GM23338 (cell line): ENCODE results near the gene EXOC3L1. TPM values are rescaled to one million over a fixed set of nuclear protein-coding genes. Genes with fewer than 3 reads are reported as not detected.
A peak's percentile ranks its signal among the peaks of the same experiment; 100 is the strongest.

Experiments used
- ATAC-seq: fragments of 200-7000 bp; cut with Tn5 transposase; 3 replicates; pipeline ENCODE4 v1.9.1; 2020
- DNase-seq: peaks from one replicate; pipeline ENCODE4 v3.0.0-alpha.2; 2015; ENCODE audit warnings: low spot score
- H2AFZ ChIP-seq: fragments of 200-600 bp; sonication (generic); 2 replicates; pipeline ENCODE4 v1.8.0; 2016; ENCODE audit warnings: antibody characterized with exemption, mild to moderate bottlenecking, moderate library complexity
- H3F3A ChIP-seq: fragments of 200-600 bp; sonication (generic); replicated peaks from 2 replicates; pipeline ENCODE4 v1.8.0; 2017; ENCODE audit warnings: antibody characterized with exemption, mixed run types, low read depth
- H3K27ac ChIP-seq: fragments of 200-600 bp; sonication (generic); 2 replicates; pipeline ENCODE4 v1.6.1; 2016; ENCODE audit warnings: low read depth
- H3K27me3 ChIP-seq: fragments of 200-600 bp; sonication (generic); 2 replicates; pipeline ENCODE4 v1.8.0; 2016; ENCODE audit warnings: mild to moderate bottlenecking, mixed run types, moderate library complexity; ENCODE audit not compliant: insufficient read depth
- H3K36me3 ChIP-seq: fragments of 200-600 bp; sonication (generic); 2 replicates; pipeline ENCODE4 v1.8.0; 2016; ENCODE audit warnings: mild to moderate bottlenecking; ENCODE audit not compliant: insufficient read depth
- H3K4me1 ChIP-seq: fragments of 200-600 bp; sonication (generic); 2 replicates; pipeline ENCODE4 v1.8.0; 2016; ENCODE audit warnings: mild to moderate bottlenecking, moderate library complexity; ENCODE audit not compliant: insufficient read depth
- H3K4me2 ChIP-seq: fragments of 200-600 bp; sonication (generic); 2 replicates; pipeline ENCODE4 v1.7.1; 2017; ENCODE audit warnings: mixed run types
- H3K4me3 ChIP-seq: fragments of 200-600 bp; sonication (generic); 2 replicates; pipeline ENCODE4 v1.6.1; 2016; ENCODE audit warnings: mixed run types
- H3K79me2 ChIP-seq: fragments of 200-600 bp; sonication (generic); replicated peaks from 2 replicates; pipeline ENCODE4 v1.8.0; 2017; ENCODE audit warnings: mild to moderate bottlenecking; ENCODE audit not compliant: insufficient read depth
- H3K9me2 ChIP-seq: fragments of 200-600 bp; sonication (generic); 2 replicates; pipeline ENCODE4 v1.8.0; 2017; ENCODE audit not compliant: insufficient read depth
- H4K20me1 ChIP-seq: fragments of 200-600 bp; sonication (generic); replicated peaks from 2 replicates; pipeline ENCODE4 v1.8.0; 2017; ENCODE audit warnings: mild to moderate bottlenecking; ENCODE audit not compliant: insufficient read depth
- H3K27ac Mint-ChIP-seq: 2 replicates; pipeline ENCODE4 v1.8.0; 2020; ENCODE audit warnings: inconsistent platforms, mild to moderate bottlenecking, moderate library complexity, mixed read lengths
- H3K27me3 Mint-ChIP-seq: 3 replicates; pipeline ENCODE4 v1.8.0; 2022; ENCODE audit warnings: low read depth, mild to moderate bottlenecking, moderate library complexity, mixed read lengths, inconsistent platforms; ENCODE audit not compliant: insufficient read depth, poor library complexity
- H3K36me3 Mint-ChIP-seq: 3 replicates; pipeline ENCODE4 v1.8.0; 2021; ENCODE audit warnings: low read depth, mild to moderate bottlenecking, inconsistent platforms, moderate library complexity, mixed read lengths
- H3K4me1 Mint-ChIP-seq: 3 replicates; pipeline ENCODE4 v1.8.0; 2020; ENCODE audit warnings: mild to moderate bottlenecking, inconsistent platforms, mixed read lengths
- H3K4me3 Mint-ChIP-seq: 3 replicates; pipeline ENCODE4 v1.8.0; 2021; ENCODE audit warnings: moderate library complexity, mild to moderate bottlenecking, inconsistent platforms, mixed read lengths
- H3K9me3 Mint-ChIP-seq: 3 replicates; pipeline ENCODE4 v1.8.0; 2020; ENCODE audit warnings: moderate library complexity, mild to moderate bottlenecking, inconsistent platforms, mixed read lengths
- CREB1 ChIP-seq: fragments of 250-450 bp; sonication (Bioruptor Pico); IDR thresholded peaks from 2 replicates; pipeline ENCODE4 v1.5.0; 2020; ENCODE audit warnings: low read depth, mild to moderate bottlenecking, moderate library complexity
- EZH2 ChIP-seq: fragments of 200-600 bp; sonication (generic); IDR thresholded peaks from one replicate; pipeline ENCODE4 v1.8.0; 2017; ENCODE audit warnings: antibody characterized with exemption, mild to moderate bottlenecking, low read depth; ENCODE audit not compliant: unreplicated experiment
- JUNB ChIP-seq: IDR thresholded peaks from one replicate; pipeline ENCODE4 v1.6.1; 2016; ENCODE audit warnings: antibody characterized with exemption; ENCODE audit not compliant: unreplicated experiment
- POLR2AphosphoS5 ChIP-seq: IDR thresholded peaks from 2 replicates; pipeline ENCODE4 v1.6.1; 2016; ENCODE audit warnings: antibody characterized with exemption, low read depth
- polyA plus RNA-seq: library from polyadenylated mRNA; unstranded; fragments of >200 nt; fragmentation: Nextera tagmentation; extraction: Ambion mirVana; gene quantifications from 2 replicates; pipeline ENCODE4 v1.2.1, GENCODE V29; 2016
- total RNA-seq: library from RNA; depleted of rRNA; stranded (reverse); fragments of >200 nt; shearing (Covaris generic); gene quantifications from 2 replicates; pipeline ENCODE4 v1.2.3, GENCODE V29; 2014
- TF ChIP-seq, protein P1 (sequence below): IDR thresholded peaks from one replicate; pipeline ENCODE4 v1.6.1; 2018; ENCODE audit warnings: antibody characterized with exemption; ENCODE audit not compliant: unreplicated experiment
- TF ChIP-seq, protein P2 (sequence below), 2 experiments: fragments of 200-600 bp in 1 of 2; sonication (generic) in 1 of 2; conservative IDR thresholded peaks; 2 replicates each; pipeline versions ENCODE4 v1.5.1 to v1.6.1; 2016 to 2017; ENCODE audit warnings: antibody characterized with exemption in 2 of 2, low read depth in 2 of 2, mild to moderate bottlenecking in 2 of 2, moderate library complexity in 1 of 2

The EXOC3L1 gene
- total and polyA plus RNA-seq, 2 experiments from 2014 or later: 1.1 to 2.3 TPM

DNA sequence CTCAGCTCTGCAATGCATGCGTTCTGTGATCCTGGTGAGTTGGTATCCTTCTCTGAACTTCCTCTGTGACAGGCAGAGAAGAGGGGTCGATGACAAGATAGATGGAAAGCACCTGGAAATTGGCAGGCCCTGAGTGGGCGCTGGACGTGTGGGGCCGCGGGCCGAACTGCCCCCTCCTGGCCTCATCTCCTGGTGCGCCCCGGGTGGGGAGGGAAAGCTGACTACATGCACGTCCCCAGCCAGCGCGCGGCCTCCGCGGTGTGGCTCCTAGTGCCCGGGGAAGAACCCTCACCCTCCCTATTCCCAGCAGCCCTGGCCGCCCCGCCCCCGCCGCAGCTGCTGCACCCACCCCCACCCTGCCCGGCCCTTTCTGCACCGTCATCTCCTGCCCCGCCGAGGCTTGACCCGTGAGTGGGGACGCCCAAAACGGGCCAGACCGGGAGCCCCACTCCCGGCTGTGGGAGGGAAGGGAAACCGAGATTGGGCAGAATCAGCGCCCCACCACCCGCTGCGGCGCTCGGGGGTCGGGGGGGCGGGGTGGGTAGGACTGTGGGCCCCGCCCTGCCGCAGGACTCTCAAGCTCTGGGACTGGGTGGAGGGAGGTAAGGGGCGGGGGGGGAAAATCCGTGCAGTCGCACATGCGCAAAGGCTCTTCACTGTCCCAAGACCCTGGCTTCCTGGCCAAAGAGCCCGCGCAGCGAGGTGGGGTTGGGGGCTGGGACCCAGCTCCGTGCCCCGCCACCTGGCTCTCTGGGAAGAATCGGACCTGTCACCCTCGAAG lies 19.6 kb downstream of the EXOC3L1 start, which contains the start of gene NOL3:
Gene NOL3, plus strand, starts transcription at position 371 of the 781 bp plus-strand sequence.
- Histone ChIP-seq H3F3A (peaks cover 22% of the 10 kb centered on the region; the same call in 1 of the 2 replicates), H2AFZ (peak within 1 kb of the TSS; percentile 94), H3K4me2 (peak within 1 kb of the TSS; percentile 97), H3K4me3 (peak within 1 kb of the TSS; percentile 69), H3K4me1 (peaks cover 30% of the 10 kb centered on the region), H3K36me3 (no peaks in the 10 kb centered on the region), H4K20me1 (peaks cover 9% of the 10 kb centered on the region), H3K79me2 (no peaks in the 10 kb centered on the region), H3K27me3 (peaks cover 97% of the 10 kb centered on the region), H3K9me2 (no peaks in the 10 kb centered on the region), H3K27ac (no peak within 1 kb of the TSS)
- H3K9me3 Mint-ChIP-seq: no peaks in the 10 kb centered on the region; the same call in 2 of the 3 replicates
- peaks cover 94% of the 10 kb centered on the region for H3K27me3 Mint-ChIP-seq
- DNase-seq: peak; percentile 87
- 0 out of 2 replicates have a peak, but pooled peaks have one; percentile 29 for TF ChIP-seq POLR2AphosphoS5
- TF ChIP-seq, protein P1, sequence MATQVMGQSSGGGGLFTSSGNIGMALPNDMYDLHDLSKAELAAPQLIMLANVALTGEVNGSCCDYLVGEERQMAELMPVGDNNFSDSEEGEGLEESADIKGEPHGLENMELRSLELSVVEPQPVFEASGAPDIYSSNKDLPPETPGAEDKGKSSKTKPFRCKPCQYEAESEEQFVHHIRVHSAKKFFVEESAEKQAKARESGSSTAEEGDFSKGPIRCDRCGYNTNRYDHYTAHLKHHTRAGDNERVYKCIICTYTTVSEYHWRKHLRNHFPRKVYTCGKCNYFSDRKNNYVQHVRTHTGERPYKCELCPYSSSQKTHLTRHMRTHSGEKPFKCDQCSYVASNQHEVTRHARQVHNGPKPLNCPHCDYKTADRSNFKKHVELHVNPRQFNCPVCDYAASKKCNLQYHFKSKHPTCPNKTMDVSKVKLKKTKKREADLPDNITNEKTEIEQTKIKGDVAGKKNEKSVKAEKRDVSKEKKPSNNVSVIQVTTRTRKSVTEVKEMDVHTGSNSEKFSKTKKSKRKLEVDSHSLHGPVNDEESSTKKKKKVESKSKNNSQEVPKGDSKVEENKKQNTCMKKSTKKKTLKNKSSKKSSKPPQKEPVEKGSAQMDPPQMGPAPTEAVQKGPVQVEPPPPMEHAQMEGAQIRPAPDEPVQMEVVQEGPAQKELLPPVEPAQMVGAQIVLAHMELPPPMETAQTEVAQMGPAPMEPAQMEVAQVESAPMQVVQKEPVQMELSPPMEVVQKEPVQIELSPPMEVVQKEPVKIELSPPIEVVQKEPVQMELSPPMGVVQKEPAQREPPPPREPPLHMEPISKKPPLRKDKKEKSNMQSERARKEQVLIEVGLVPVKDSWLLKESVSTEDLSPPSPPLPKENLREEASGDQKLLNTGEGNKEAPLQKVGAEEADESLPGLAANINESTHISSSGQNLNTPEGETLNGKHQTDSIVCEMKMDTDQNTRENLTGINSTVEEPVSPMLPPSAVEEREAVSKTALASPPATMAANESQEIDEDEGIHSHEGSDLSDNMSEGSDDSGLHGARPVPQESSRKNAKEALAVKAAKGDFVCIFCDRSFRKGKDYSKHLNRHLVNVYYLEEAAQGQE: no peak
- H3K4me1 Mint-ChIP-seq: peaks cover 41% of the 10 kb centered on the region
- no peaks in the 10 kb centered on the region; the same call in 2 of the 3 replicates for H3K36me3 Mint-ChIP-seq
- no peak within 1 kb of the TSS for H3K27ac Mint-ChIP-seq
- H3K4me3 Mint-ChIP-seq: peak within 1 kb of the TSS; percentile 79
- peak; percentile 30 for ATAC-seq

DNA sequence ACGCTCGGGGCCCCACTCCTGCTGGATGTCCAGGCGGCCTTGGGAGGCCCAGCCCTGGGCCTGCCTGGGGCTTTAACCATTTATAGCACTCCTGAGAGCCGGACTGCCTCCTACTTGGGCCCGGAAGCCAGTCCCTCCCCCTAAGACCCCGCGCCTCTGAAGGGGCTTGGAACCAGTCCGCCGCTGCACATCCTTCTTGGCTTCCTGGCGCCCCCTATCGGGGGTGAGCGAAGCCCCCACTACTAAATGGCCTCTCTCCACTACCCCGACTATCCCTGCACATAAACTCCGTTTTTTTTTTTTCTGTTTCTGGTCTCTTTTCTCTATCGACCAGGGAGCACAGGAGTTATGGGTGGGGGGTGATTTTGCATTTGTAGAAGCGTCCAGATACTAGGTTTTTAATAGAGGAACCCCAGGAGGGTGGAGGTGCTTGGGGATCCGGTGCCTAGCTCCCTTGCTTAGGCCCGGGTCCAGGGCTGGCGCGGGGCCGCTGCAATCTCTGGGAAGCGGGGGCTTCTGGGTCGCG lies 20.2 kb downstream of the EXOC3L1 start:
- peaks cover 97% of the 10 kb centered on the region for H3K27me3 ChIP-seq
- peak overlapping the region; percentile 69 for H3K4me3 ChIP-seq
- peak; percentile 53 for ATAC-seq
- H3K27me3 Mint-ChIP-seq: peaks cover 94% of the 10 kb centered on the region
- H3F3A ChIP-seq: 0 out of 2 replicates have a peak, but pooled peaks cover 16% of the 10 kb centered on the region
- no peaks in the 10 kb centered on the region for H3K36me3 ChIP-seq
- H3K4me1 ChIP-seq: peaks cover 28% of the 10 kb centered on the region
- H3K27ac Mint-ChIP-seq: no peak overlapping the region
- peak; percentile 94 for DNase-seq
- H3K79me2 ChIP-seq: no peaks in the 10 kb centered on the region
- peak overlapping the region; percentile 97 for H3K4me2 ChIP-seq
- H3K4me3 Mint-ChIP-seq: peak overlapping the region; percentile 79
- no peak overlapping the region for H3K27ac ChIP-seq
- no peaks in the 10 kb centered on the region; the same call in 2 of the 3 replicates for H3K9me3 Mint-ChIP-seq
- no peaks in the 10 kb centered on the region for H3K9me2 ChIP-seq
- H3K4me1 Mint-ChIP-seq: peaks cover 46% of the 10 kb centered on the region
- peak overlapping the region; percentile 78; the same call in 1 of the 2 replicates for H2AFZ ChIP-seq
- TF ChIP-seq, protein P2, sequence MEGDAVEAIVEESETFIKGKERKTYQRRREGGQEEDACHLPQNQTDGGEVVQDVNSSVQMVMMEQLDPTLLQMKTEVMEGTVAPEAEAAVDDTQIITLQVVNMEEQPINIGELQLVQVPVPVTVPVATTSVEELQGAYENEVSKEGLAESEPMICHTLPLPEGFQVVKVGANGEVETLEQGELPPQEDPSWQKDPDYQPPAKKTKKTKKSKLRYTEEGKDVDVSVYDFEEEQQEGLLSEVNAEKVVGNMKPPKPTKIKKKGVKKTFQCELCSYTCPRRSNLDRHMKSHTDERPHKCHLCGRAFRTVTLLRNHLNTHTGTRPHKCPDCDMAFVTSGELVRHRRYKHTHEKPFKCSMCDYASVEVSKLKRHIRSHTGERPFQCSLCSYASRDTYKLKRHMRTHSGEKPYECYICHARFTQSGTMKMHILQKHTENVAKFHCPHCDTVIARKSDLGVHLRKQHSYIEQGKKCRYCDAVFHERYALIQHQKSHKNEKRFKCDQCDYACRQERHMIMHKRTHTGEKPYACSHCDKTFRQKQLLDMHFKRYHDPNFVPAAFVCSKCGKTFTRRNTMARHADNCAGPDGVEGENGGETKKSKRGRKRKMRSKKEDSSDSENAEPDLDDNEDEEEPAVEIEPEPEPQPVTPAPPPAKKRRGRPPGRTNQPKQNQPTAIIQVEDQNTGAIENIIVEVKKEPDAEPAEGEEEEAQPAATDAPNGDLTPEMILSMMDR (conservative IDR thresholded peaks at IDR 0.05; ENCODE audit: low read depth in 2 of 2): peak; percentile 81 to 91
- TF ChIP-seq POLR2AphosphoS5: no peak
- TF ChIP-seq JUNB: no peak
- no peak for TF ChIP-seq CREB1 (CRISPR knock-in tag)
- TF ChIP-seq, protein P1: no peak
- TF ChIP-seq EZH2: peak; percentile 72
- H4K20me1 ChIP-seq: peaks cover 6% of the 10 kb centered on the region
- H3K36me3 Mint-ChIP-seq: no peaks in the 10 kb centered on the region; the same call in 2 of the 3 replicates
